ENCODE data around the gene CHD3. TPM values are rescaled to one million over a fixed set of nuclear protein-coding genes. Genes with fewer than 3 reads are reported as not detected.

Gene CHD3
- total and polyA plus RNA-seq, 2 of the 13 experiments (the other 11 are each of a cell fraction or from before 2014, with no cell fraction given), result 2.7 to 3.7 TPM

- TF ChIP-seq PRMT3 (CRISPR knock-in tag; IDR thresholded peaks at IDR 0.05; ENCODE audit: borderline replicate concordance, low read depth) (no peak), ZHX1 (CRISPR knock-in tag; IDR thresholded peaks at IDR 0.05; ENCODE audit: low read depth) (peak; percentile 58; the same call in 1 of the 2 replicates), ZSCAN25 (CRISPR knock-in tag; IDR thresholded peaks at IDR 0.05) (peak; percentile 37; the same call in 1 of the 2 replicates), MLX (CRISPR knock-in tag; IDR thresholded peaks at IDR 0.05) (no peak), THAP7 (CRISPR knock-in tag; IDR thresholded peaks at IDR 0.05) (no peak), U2AF1 (optimal IDR thresholded peaks at IDR 0.05; ENCODE audit: low read depth, low read length) (peak; percentile 81), ZMAT5 (CRISPR knock-in tag; IDR thresholded peaks at IDR 0.05; ENCODE audit: borderline replicate concordance, low read depth) (no peak), ZNF468 (CRISPR knock-in tag; IDR thresholded peaks at IDR 0.05) (no peak), ZNF644 (CRISPR knock-in tag; IDR thresholded peaks at IDR 0.05; ENCODE audit: low read depth) (no peak), ZNF710 (CRISPR knock-in tag; IDR thresholded peaks at IDR 0.05; ENCODE audit: borderline replicate concordance) (no peak), MATR3 (CRISPR knock-in tag; IDR thresholded peaks at IDR 0.05) (no peak), MEF2D (CRISPR knock-in tag; IDR thresholded peaks at IDR 0.05) (0 out of 2 replicates have a peak, but pooled peaks have one; percentile 33), ZFP36 (IDR thresholded peaks at IDR 0.05; ENCODE audit: borderline replicate concordance, low read depth, low read length, partially characterized antibody) (no peak), ARHGAP35 (CRISPR knock-in tag; IDR thresholded peaks at IDR 0.05; ENCODE audit: borderline replicate concordance) (no peak), ZNF34 (CRISPR knock-in tag; IDR thresholded peaks at IDR 0.05; ENCODE audit: borderline replicate concordance) (no peak), PRPF4 (IDR thresholded peaks at IDR 0.05; ENCODE audit: low read depth, low read length, poor library complexity, severe bottlenecking) (no peak), JUN (CRISPR knock-in tag; IDR thresholded peaks at IDR 0.05) (no peak), PAX8 (CRISPR knock-in tag; IDR thresholded peaks at IDR 0.05; ENCODE audit: borderline replicate concordance) (no peak), SAFB2 (CRISPR knock-in tag; IDR thresholded peaks at IDR 0.05; ENCODE audit: borderline replicate concordance, low read depth) (no peak), NAIF1 (CRISPR knock-in tag; IDR thresholded peaks at IDR 0.05; ENCODE audit: borderline replicate concordance) (no peak), SMARCE1 (IDR thresholded peaks at IDR 0.05; ENCODE audit: borderline replicate concordance) (no peak)
Observed at GRCh38 chr17:7843536-7844291, 44.9 kb upstream of the CHD3 start (continued).
